Myocyte (in vitro differentiated cells): ENCODE results near the gene INPP5A. TPM values are rescaled to one million over a fixed set of nuclear protein-coding genes. Genes with fewer than 3 reads are reported as not detected.
"Not testable (repeated sequence)": the region's sequence is repeated elsewhere in the genome, so short reads cannot be mapped to it uniquely, and the experiment has no call there.

Experiments
- DNase-seq: peaks from one replicate; pipeline ENCODE4 v3.0.0-alpha.2; 2012; ENCODE audit warnings: low read depth
- total RNA-seq: library from RNA; depleted of rRNA; stranded (reverse); fragments of >200 nt; gene quantifications from 2 replicates; pipeline ENCODE4 v1.2.3, GENCODE V29; 2014

The INPP5A gene
- total RNA-seq, 1 donor from 2014 or later, result 48.6 TPM

DNA sequence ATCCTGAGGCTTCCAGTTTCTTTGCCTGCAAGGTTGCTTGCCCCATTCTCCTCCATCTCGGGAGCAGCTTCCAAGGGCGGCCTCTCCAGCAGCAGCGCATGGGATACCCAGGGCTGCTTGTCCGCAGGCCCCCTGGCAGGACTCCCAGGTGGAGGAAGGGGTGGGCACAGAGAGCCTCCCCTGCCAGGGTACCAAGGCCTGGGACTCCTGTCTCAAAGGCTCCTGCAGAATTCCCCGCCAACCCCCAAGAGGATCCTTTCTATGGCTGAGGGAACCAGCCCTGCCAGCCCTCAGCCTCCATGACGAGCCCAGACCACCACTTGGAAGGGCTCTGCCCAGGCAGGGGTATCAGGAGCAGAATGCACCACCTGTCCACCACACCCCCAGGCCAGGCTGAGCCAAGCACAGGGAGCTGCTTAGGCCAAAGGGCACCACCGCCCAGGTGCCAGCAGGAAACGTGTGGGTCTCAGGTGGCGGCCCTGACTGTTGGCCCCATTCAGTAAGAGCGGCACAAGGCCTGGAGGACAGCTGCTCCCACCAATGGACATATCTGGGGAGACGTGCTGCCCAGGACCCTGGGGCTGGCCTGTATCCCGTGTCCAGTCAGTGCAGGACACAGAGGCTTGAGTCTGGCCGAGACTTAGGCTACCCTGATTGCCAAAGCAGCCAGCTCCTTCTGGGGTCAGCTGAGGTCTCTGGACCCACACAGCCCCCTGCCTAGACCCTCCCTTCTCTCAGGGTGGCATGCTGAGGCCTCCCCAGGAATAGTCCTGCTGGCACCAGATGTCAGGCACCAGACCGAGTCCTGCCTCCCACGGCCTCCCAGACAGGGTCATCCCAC lies 33.8 kb upstream of the INPP5A start:
- no peak for DNase-seq

DNA sequence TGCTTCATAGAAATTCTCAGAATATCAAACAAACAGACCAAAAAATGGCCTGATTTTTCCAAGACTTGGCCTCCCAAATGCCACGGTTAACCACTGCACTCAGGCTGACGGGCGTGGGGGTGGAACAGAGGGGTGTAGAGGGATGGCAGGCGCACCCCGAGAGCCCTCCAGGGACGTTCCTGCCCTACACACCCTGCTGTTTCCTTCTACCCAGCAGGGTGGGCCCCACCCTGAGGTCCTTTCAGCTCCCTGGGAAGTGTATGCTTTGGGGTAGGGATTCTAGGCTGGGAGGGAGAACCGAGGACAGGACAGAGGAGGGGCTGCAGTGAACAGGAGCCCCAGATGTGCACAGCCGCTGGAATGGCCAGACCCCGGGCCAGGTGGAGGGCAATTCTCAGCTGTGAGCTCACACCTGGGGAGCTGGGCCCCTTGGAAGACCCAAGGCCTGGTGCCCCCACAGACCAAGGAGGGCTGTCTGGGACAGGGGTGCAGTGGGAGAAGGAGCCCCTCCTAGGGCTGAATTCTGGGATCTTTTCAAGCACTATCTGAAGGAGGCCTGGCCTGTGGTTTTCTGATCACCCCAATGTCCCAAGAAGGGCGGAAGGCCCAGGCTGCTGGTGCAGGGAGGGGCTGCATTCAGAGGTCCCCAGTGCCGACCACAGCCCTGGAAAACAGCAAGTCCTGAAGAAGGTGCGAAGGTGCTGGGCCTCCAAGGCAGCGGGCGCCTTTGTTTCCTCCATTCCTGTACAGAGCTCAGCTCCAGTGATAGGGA lies 32.9 kb upstream of the INPP5A start:
- no peak for DNase-seq

DNA sequence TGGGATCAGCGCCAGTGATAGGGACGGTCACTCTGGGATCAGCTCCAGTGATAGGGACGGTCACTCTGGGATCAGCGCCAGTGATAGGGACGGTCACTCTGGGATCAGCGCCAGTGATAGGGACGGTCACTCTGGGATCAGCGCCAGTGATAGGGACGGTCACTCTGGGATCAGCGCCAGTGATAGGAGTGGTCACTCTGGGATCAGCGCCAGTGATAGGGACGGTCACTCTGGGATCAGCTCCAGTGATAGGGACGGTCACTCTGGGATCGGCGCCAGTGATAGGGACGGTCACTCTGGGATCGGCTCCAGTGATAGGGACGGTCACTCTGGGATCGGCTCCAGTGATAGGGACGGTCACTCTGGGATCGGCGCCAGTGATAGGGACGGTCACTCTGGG lies 32.0 kb upstream of the INPP5A start:
- DNase-seq, result not testable (repeated sequence)

DNA sequence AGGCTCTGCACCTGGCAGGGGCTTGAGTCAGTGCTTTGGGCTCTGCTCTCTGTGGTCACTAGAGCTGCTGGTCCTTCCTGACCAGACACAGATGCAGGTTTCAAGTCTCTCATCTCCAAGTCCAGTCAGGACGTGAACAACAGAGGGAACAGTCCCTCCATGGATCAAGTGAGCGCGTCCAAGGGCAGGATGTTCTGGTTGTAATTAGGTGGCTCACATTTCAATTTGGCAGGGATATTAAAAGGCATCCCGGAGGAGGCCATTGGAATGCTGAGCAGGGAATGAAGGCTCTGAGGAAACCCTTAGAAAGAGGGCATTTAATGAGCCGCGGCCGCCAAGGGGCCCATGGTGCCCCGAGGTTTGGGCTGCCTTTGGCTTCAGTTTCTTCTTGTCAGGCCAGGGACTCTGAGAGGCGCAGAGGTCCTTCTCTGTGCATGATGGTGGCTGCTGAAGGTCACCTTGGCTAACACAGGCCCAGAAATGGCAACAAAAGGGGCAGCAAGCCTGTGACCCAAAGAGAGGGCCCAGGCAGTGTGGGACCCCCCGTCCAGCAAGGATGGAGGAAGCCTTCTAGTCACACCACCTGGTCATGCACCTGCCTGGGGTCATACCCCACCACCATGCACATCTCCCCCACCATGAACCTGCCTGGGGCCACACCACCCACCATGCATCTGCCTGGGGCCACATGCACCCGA lies 30.7 kb upstream of the INPP5A start:
- peak; percentile 56 for DNase-seq

DNA sequence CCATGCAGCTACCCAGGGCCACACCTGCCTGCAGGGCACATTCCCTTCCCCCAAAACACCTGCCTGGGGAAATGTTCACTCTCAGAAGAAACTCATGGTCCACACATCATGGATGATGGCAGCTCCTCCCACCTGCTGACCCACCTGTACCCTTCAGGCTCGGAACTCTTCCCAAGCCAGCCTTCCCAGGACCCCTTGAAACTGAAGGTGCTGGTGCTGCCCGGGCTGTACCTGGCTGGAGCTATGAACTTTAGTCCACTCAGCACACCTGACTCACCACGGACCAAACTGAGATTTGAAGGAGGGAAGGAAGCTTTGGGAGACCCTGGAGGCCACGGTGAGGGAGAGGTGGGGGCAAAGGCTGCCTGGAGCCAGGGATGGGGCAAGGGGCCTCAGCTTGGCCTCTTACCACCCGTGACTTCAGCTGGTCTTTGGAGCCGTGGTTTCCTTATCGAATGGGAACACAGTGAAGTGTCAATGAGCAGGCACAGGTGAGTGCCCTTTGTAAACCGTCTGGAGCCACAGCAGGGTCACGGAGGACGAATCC lies 30.1 kb upstream of the INPP5A start:
- no peak for DNase-seq

DNA sequence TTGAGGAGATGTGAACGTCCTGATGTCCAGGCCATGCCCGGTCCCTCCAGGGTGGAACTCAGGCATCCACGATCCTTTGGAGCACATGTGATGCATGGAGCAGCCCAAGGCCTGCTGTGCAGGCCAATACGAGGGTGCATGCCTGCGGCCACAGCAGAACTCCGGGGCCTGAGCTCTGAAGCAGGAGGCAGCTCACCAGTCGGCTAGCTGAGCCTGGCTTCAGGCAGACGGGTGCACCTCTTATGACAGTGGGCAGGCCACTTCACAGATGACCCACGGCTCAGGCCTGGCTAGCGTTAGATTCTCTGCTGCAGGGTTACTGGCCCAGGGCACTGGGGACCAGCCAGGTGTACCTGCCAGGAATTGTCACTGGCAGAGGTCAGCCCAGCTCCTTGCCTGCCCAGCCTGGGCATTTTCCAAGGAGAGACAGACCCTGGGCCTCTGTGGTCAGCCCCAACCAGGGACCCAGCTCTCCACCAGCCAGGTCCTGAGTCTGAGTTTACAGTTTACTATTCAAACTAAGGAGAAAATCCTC lies 29.6 kb upstream of the INPP5A start:
- no peak for DNase-seq

DNA sequence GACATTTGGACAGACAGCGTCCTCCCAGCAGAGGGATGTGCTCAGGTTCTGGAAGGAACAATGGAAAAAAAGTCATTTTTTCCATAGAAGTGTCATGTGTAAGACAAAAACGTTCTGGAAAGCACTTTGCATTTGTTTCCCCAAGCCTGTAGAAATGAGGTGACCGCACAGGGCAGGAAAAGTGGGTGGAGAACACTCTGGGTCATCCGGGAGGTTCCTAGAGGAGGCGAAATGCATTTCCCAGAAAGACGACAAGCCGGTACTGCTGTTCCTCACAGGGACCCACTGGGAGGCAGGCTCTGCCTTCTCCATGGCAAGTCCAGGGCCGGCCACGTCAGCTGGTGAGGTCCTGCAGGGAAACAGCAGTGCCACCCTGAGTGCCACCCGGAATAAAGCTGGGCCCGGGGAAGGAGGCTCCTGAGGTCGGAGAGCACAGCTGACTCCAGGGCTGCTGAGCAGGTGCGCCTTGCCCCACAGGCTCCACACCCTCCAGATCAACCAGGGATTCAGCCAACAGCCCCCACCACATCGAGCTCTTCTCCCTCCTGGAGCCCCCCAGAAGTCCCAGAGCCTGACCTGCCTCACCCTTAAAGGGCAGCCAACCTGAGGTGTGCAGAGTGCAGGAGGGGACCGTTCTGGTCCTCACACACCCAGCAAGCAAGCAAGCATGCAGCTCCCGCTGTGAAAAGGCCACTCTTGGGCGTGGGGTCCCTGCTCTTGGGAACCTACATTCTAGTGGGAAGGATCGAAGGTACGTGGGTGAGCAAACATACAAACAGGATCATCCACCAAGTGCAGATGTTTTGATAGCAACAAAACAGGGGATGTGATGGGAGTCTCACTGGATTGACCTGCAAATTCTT lies 28.8 kb upstream of the INPP5A start:
- peak; percentile 48 for DNase-seq

DNA sequence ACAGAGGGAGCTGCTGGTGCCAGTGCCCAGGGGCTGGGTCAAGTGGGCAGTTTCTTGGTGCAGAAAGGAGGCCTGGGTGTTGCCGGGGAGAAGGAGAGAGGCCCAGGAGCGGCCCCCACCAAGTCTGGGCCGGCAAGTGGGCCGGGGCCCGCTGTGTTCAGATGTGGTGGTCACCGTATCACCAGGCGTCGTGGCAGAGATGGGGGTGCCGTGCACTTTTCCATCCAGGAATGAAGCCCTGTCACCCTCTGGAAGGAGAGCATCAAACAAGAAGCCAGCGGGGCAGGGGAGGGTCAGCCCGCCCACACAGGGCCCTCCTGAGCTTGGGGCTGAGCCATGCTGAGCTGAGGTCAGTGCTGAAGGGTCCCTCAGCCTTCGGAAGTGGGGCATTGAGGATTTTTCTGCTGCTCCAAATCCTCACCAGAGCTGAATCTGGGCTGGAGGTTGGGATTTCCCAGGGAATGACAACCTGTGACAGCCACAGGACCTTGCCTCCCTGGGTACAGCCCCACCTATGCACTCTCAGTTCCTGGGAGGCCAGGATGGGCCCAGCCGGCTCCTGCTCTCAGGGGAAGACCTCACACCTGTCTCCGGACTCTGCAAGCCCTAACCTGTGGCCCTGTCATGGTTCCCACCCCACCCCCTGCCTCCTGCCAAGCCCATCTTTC lies 27.9 kb upstream of the INPP5A start:
- no peak for DNase-seq

DNA sequence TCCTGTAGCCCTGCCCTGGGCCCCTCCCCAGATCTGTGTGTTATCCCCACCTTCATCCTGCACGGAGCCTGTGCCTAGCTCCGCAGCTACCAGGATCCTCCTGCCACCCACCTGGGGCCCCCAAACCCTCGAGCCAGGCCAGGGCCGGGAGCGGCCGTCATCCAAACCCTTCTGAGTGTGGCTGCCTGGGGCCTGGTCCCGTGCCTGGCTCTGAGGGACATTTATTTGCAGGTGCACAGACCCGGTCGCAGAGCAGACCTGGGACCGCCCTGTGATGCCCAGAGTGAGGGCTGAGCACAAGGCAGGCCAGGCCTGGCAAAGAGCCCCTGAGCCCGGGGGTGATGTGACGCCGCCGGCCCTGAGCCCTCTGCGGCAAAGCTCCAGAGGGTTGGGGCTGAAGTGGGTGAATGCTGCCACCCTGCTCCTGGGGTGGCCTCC lies 27.4 kb upstream of the INPP5A start:
- DNase-seq, result no peak

DNA sequence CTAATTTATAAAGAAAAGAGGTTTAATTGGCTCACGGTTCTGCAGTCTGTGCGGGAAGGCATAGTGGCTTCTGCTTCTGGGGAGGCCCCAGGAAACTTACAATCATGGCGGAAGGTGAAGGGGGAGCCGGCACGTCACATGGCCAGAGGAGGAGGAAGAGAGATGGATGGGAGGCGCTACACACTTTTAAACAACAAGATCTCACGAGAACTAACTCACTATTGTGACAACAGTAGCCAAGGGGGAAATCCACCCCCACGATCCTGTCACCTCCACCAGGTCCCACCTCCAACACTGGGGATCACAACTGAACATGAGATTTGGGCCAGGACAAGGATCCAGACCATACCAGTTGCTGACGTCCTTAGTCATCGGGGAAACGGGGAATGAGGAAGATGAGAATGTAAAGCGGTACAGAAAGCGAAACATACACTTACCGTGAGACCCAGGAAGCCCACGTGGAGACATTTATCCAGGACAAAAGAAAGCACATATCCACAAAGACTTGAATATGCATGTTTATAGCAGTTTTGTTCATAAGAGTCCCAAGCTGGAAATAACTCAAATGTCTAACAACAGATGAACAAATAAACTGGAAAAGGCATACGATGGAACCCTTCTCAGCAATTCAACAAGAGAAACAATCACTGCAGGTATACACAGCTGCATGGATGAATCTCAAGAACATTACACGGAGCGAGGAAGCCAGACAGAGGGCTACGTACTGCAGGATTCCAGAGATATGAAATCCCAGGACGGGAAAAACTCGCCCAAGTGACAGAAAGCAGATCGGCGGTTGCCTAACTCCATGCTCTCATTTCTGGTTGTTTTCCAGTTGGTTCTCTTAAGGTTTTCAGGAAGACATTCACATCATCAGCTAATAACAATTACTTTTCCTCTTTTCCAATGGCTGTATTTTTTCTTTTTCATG lies 26.2 kb upstream of the INPP5A start:
- DNase-seq, result no peak

DNA sequence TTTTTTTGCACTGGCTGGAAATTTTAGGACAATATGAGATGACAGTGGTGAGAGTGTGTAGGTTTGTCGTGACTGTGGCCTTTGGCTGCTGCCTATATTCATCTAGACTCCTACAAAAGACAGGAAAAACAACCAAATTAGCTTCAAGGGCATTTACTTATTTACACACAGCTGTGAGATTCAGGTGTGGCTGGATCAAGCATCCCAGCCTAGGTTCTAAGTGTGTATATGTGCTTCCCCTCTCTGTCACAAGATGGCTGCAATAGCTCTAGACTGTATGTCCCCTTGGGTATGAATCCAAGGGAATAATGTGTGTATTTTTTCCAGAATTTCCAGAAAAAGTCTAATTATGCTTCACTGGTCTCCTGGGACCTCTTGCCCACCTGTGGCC lies 25.5 kb upstream of the INPP5A start:
- DNase-seq, result no peak

DNA sequence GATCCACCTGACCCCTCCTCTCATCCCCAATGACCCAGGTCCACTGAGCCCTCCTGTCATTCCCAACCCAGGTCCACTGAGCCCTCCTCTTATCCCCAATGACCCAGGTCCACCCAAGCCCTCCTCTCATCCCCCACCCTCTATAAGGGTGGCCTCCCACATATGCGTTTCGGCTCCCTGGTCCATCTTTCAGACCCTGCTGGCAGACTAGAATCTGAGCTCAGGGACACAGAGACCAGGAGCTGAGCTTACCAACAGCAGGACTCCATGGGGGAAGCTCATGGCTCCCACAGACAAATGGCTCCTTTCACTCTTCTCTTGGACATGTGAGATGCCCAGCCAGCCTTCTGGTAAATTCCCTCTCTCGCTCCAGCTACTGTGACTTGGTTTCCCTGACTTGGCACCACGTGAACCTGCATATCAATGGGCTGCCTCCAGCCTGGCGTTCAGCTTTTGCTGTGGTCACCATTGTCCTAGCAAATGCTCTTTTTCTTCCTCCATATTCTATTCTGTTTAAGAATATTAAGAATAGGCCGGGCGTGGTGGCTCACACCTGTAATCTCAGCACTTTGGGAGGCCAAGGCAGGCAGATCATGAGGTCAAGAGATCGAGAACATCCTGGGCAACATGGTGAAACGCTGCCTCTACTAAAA lies 24.8 kb upstream of the INPP5A start:
- DNase-seq, result no peak

DNA sequence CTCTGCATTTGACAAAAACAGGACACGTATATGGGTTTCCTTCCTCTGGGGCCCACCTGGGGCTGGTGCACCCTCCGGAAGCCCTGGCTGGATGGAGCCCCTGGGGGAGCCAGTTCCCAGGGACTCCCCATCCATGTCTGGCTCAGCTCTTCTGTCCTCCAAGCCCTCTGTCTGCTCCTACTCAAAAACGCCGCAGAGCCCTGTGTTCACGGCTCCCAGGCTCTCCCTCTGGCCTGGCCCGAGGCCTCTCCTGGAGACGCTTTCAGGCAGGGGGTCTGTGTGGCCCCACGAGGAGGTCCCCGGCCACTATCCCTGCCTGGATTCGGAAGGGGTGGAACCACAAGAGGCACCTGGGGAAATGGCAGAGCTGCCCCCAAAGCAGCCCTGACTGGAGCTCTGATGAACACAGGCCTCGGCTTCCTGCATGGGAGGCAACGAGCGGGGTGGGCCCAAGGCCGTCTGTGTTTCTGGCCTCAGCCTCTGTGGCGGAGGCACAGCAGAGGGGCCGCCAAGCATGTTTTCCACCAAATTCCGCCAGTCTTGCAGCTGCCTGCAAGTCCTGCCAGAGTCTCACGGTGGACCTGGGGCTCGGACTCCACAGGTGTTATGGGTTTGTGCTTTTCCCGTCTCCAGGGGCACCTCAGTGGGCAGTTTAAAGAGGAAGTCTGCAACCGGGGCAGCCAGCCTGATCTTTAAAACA lies 22.6 kb upstream of the INPP5A start:
- DNase-seq, result no peak

DNA sequence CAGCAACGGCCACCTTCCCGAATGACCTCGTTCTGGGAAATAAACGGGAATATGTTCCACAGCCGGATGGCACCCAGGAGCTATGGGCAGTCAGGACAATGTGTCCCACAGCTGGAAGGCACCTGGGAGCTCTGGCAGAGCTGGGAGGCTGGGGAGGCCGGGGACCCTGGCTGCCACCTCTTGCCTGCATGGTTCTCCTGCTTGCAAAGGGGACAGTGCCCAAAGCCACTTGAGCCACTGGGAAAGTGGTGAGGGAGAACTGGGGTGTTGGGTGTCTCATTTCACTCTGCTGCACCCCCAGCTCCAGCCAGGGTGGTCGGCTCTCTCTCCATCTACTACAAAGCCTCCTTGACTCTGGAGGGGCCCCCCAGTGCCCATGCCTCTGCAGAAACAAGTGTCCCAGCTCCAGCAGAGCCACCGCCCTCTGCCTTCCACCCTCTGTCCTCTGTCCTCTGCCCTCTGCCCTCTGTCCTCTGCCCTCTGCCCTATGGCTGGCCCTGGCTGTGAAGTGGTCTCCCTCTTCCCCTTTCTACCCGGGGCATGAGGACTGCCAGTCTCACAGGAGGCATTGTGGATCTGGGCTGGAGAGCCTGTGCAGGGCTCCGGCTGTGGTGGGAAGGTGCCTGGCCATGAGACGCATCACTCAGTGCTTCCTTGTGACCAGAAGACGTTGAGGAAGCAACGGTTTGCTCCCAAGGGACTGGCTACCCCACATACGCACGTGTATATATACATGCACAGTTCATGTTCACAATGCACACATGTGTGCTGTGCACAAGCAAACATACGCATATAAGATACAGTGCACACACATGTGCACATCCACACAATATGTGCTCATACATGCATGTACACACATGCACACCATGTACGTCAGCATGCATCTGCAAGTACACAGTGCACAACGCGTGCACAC lies 21.5 kb upstream of the INPP5A start:
- no peak for DNase-seq

DNA sequence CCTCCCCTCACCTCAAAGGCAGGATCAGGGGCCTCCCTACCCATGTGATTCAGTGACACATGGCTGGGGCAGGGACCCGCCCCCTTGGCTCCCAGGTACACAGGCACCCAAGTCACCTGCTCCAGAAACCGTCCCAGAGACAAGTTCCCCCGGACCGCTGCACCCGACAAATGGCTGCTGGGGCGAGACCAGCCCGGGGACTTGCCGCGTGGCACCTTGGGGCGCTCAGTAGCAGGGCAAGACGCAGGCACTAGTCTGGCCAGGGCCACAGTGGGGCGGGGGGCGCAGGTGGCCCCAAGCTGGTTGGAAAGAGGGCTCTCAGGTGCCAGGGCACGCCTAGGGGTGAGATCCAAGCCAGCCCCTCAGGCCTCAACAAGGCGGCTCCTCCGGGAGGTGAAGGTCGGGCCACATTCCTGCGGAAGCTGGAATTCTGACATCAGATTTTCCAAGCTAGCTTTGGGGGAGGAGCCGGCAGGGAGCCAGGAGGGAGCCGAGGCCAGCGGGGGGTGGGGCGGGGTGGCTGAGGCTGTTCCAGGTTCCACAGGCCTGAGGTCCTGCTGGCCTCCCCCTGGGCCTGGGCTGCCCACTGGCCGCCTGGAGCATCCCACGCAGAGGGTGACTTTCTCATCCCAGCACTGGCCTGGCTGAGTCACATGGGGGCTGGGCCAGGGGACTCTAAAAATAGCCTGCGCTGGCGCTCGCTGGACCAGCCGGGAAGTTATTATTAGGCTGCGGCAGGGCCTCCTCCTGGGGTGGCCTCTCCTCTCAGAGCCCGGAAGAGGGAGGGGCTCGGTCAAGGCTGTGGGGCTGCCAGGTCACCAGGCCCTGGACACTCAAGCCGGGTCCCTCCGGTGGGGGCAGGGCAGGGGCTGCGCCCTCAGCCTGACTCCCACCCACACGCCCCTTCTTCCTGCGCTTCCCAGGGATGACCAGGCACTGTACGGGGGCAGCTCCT lies 20.5 kb upstream of the INPP5A start:
- peak; percentile 97 for DNase-seq
